CD14-positive monocyte (primary cell): ENCODE measurements around the gene TAX1BP1. TPM values are rescaled to one million over a fixed set of nuclear protein-coding genes. Genes with fewer than 3 reads are reported as not detected.

Experiments used
- DNase-seq, 3 donors: peaks; one replicate each; pipeline ENCODE4 v3.0.0-alpha.2; 2011 to 2022
- H2AFZ ChIP-seq: 2 replicates; pipeline ENCODE4 v1.6.0; 2012; ENCODE audit warnings: mild to moderate bottlenecking, low read depth, low read length, inconsistent platforms; ENCODE audit not compliant: insufficient read depth, poor library complexity, severe bottlenecking
- H3K27ac ChIP-seq, 2 donors: 1 replicate in 1 of 2; 2 replicates in 1 of 2; pipeline ENCODE4 v1.5.1; 2012 to 2013; ENCODE audit warnings: low read length in 2 of 2, control low read depth in 1 of 2, inconsistent platforms in 1 of 2, low read depth in 1 of 2, mild to moderate bottlenecking in 1 of 2
- H3K27me3 ChIP-seq, 2 donors: one replicate each; pipeline versions ENCODE4 v1.6.0 to v1.6.1; 2011 to 2013; ENCODE audit warnings: low read length in 2 of 2; ENCODE audit not compliant: control insufficient read depth in 2 of 2, insufficient read depth in 2 of 2
- H3K36me3 ChIP-seq, 2 donors: replicated peaks in 1 of 2; 1 replicate in 1 of 2; 2 replicates in 1 of 2; pipeline versions ENCODE4 v1.5.1 to v1.6.1; 2012 to 2013; ENCODE audit warnings: low read length in 2 of 2, control low read depth in 1 of 2, inconsistent platforms in 1 of 2, mild to moderate bottlenecking in 1 of 2; ENCODE audit not compliant: insufficient read depth in 2 of 2, control insufficient read depth in 1 of 2
- H3K4me1 ChIP-seq, 2 donors: 1 replicate in 1 of 2; 2 replicates in 1 of 2; pipeline versions ENCODE4 v1.5.1 to v1.6.1; 2012 to 2013; ENCODE audit warnings: low read length in 2 of 2, control low read depth in 1 of 2, inconsistent platforms in 1 of 2, mild to moderate bottlenecking in 1 of 2, moderate library complexity in 1 of 2; ENCODE audit not compliant: insufficient read depth in 2 of 2, control insufficient read depth in 1 of 2
- H3K4me2 ChIP-seq: replicated peaks from 2 replicates; pipeline ENCODE3; 2012; ENCODE audit warnings: low read length, moderate library complexity, mild to moderate bottlenecking; ENCODE audit not compliant: poor library complexity, severe bottlenecking; ENCODE audit errors: extremely low read depth
- H3K4me3 ChIP-seq, 3 experiments: fragments of 200-600 bp in 1 of 3; sonication (generic) in 1 of 3; replicated peaks in 1 of 3; 1 replicate in 2 of 3; 2 replicates in 1 of 3; pipeline ENCODE4 v1.5.1; 2011 to 2013; ENCODE audit warnings: low read length in 3 of 3, mild to moderate bottlenecking in 3 of 3, control low read depth in 2 of 3, low read depth in 2 of 3, inconsistent platforms in 1 of 3, moderate library complexity in 1 of 3
- H3K79me2 ChIP-seq: 2 replicates; pipeline ENCODE4 v1.6.0; 2012; ENCODE audit warnings: mild to moderate bottlenecking, control low read depth, inconsistent platforms, low read length, moderate library complexity; ENCODE audit not compliant: insufficient read depth
- H3K9ac ChIP-seq: 2 replicates; pipeline ENCODE4 v1.6.0; 2017; ENCODE audit warnings: low read length, mild to moderate bottlenecking; ENCODE audit not compliant: insufficient read depth, poor library complexity, severe bottlenecking
- H3K9me3 ChIP-seq, 2 donors: replicated peaks in 1 of 2; 1 replicate in 1 of 2; 2 replicates in 1 of 2; pipeline versions ENCODE4 v1.5.1 to v1.6.1; 2012 to 2013; ENCODE audit warnings: low read length in 2 of 2, control low read depth in 1 of 2; ENCODE audit not compliant: control insufficient read depth in 1 of 2, insufficient read depth in 1 of 2
- H4K20me1 ChIP-seq: 2 replicates; pipeline ENCODE4 v1.6.0; 2012; ENCODE audit warnings: mild to moderate bottlenecking, low read length, control low read depth, moderate library complexity; ENCODE audit not compliant: insufficient read depth
- H3K27ac Mint-ChIP-seq, 7 donors: one replicate each; pipeline ENCODE4 v1.8.0; 2020; ENCODE audit warnings: mild to moderate bottlenecking in 7 of 7, mixed read lengths in 7 of 7, moderate library complexity in 6 of 7, inconsistent platforms in 2 of 7
- H3K27me3 Mint-ChIP-seq, 3 donors: one replicate each; pipeline ENCODE4 v1.8.0; 2021 to 2022; ENCODE audit warnings: low read depth in 3 of 3, mild to moderate bottlenecking in 3 of 3, mixed read lengths in 3 of 3, moderate library complexity in 3 of 3, inconsistent platforms in 1 of 3
- H3K36me3 Mint-ChIP-seq, 2 donors: one replicate each; pipeline ENCODE4 v1.8.0; 2020; ENCODE audit warnings: mixed read lengths in 2 of 2, inconsistent platforms in 1 of 2, mild to moderate bottlenecking in 1 of 2
- H3K4me1 Mint-ChIP-seq: one replicate; pipeline ENCODE4 v1.8.0; 2020; ENCODE audit warnings: mild to moderate bottlenecking, mixed read lengths
- H3K4me3 Mint-ChIP-seq, 2 donors: one replicate each; pipeline ENCODE4 v1.8.0; 2020; ENCODE audit warnings: mild to moderate bottlenecking in 2 of 2, mixed read lengths in 2 of 2, moderate library complexity in 1 of 2
- H3K9me3 Mint-ChIP-seq, 7 donors: one replicate each; pipeline ENCODE4 v1.8.0; 2020 to 2022; ENCODE audit warnings: mixed read lengths in 7 of 7, mild to moderate bottlenecking in 6 of 7, moderate library complexity in 6 of 7, inconsistent platforms in 2 of 7
- CTCF ChIP-seq: fragments of 200-600 bp; IDR thresholded peaks from one replicate; pipeline ENCODE4 v1.8.0; 2022; ENCODE audit warnings: antibody characterized with exemption, mild to moderate bottlenecking
- WGBS: methylation state at CpG from one replicate; pipeline ENCODE4 v1.1.5; 2013; ENCODE audit warnings: missing lambda C conversion rate; ENCODE audit not compliant: insufficient coverage; 5-methylcytosine and 5-hydroxymethylcytosine counted together
- intact Hi-C, 2 donors: fragments of 100-400 bp; cut with micrococcal nuclease; formaldehyde crosslinking; loops; one replicate each; pipeline versions ENCODE4 v1.15.0 to v1.15.1; 2023
- polyA plus RNA-seq, 3 donors: library from polyadenylated mRNA; depleted of rRNA in 1 of 3; unstranded in 2 of 3; stranded (reverse) in 1 of 3; fragments of 300-500 nt in 2 of 3; fragments of >200 nt in 1 of 3; fragmentation: Illumina TruSeq in 2 of 3; gene quantifications; 1 replicate in 2 of 3; 2 replicates in 1 of 3; pipeline ENCODE4 v1.2.3, GENCODE V29; 2012 to 2021

Gene TAX1BP1
- polyA plus RNA-seq, 3 donors: 62.6 to 106 (median 85.3) TPM

GRCh38 chr7:27835376-27835775 lies 95.4 kb downstream of the TAX1BP1 start:
- Histone ChIP-seq H3K27ac (no peak overlapping the region), H3K9me3 (no peaks in the 10 kb centered on the region), H3K4me1 (no peaks in the 10 kb centered on the region), H3K79me2 (no peaks in the 10 kb centered on the region), H3K9ac (no peak overlapping the region), H3K4me3 (no peak overlapping the region), H3K27me3 (no peaks in the 10 kb centered on the region), H3K4me2 (no peak overlapping the region), H4K20me1 (peaks cover 65% of the 10 kb centered on the region), H3K36me3 (peaks cover 60 to 99% of the 10 kb centered on the region in 2 donors), H2AFZ (no peak overlapping the region)
- no peak for DNase-seq
- H3K36me3 Mint-ChIP-seq: peaks cover 84 to 89% of the 10 kb centered on the region in 2 donors
- WGBS: no CpG with 5 or more reads among the region's 7 CpGs
- H3K27me3 Mint-ChIP-seq: no peaks in the 10 kb centered on the region
- no peak overlapping the region for H3K27ac Mint-ChIP-seq
- H3K4me1 Mint-ChIP-seq: no peaks in the 10 kb centered on the region
- intact Hi-C loops: no loop called here
- no peak for TF ChIP-seq CTCF
- no peaks in the 10 kb centered on the region for H3K9me3 Mint-ChIP-seq
- no peak overlapping the region for H3K4me3 Mint-ChIP-seq

- H3K27ac Mint-ChIP-seq: peak overlapping the region in 4 of 7 donors; percentile 12 to 43 (median 20)
- H3K36me3 ChIP-seq: peaks cover 61 to 100% of the 10 kb centered on the region in 2 donors
- H3K4me1 Mint-ChIP-seq: no peaks in the 10 kb centered on the region
- no peak overlapping the region for H3K4me2 ChIP-seq
- H3K79me2 ChIP-seq: no peaks in the 10 kb centered on the region
- H3K4me3 Mint-ChIP-seq: no peak overlapping the region
- intact Hi-C loops: no loop called here
- H3K4me1 ChIP-seq: no peaks in the 10 kb centered on the region
- H3K36me3 Mint-ChIP-seq: peaks cover 85 to 90% of the 10 kb centered on the region in 2 donors
- H3K27ac ChIP-seq: peak overlapping the region in 1 of 2 donors; percentile 3
- no peaks in the 10 kb centered on the region for H3K27me3 ChIP-seq
- H3K27me3 Mint-ChIP-seq: no peaks in the 10 kb centered on the region
- H4K20me1 ChIP-seq: peaks cover 53% of the 10 kb centered on the region
- H3K9me3 ChIP-seq: no peaks in the 10 kb centered on the region
- H3K9ac ChIP-seq: no peak overlapping the region
- TF ChIP-seq CTCF: no peak
- WGBS: 100% methylated on average over 1 of the region's 2 CpGs
- H2AFZ ChIP-seq: no peak overlapping the region
- no peak overlapping the region for H3K4me3 ChIP-seq
- H3K9me3 Mint-ChIP-seq: no peaks in the 10 kb centered on the region
- no peak for DNase-seq
Measured at GRCh38 chr7:27836536-27836935, 96.6 kb downstream of the TAX1BP1 start.
